Fibroblast of skin of left biceps (primary cell): ENCODE results near the gene TMEM259.

Source experiments
- DNase-seq, 2 experiments: peaks; one replicate each; pipeline ENCODE4 v3.0.0-alpha.2; 2013; ENCODE audit warnings: low read depth in 2 of 2

The TMEM259 gene

DNA sequence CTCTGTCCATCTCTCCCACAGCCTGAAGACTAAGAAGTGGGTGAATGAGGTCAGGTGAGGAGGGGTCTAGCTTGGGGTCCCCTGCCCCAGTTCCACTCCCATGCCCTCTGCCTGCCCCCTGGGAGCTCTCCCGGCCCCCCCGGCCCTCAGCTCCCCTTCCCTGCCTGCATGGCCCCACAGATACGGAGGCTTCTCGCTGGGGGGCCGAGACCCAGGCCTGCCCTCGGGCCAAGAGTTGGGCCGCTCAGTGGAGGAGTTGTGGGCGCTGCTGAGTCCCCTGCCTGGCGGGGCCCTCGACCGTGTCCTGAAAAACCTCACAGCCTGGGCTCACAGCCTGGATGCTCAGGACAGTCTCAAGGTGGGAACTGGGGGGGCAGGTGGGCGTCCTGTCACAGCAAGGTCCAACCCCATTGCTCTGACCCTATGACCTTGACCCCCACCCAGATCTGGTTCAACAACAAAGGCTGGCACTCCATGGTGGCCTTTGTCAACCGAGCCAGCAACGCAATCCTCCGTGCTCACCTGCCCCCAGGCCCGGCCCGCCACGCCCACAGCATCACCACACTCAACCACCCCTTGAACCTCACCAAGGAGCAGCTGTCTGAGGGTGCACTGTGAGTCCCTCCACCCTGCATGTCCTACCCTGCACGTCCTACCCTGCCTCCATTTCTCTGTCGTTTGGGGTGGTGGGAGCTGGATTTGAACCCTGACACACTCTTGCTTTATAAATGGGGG lies 35.1 kb upstream of the TMEM259 start:
- DNase-seq = no peak

- DNase-seq = no peak
Observed at GRCh38 chr19:1055028-1055425, 34.1 kb upstream of the TMEM259 start.

DNA sequence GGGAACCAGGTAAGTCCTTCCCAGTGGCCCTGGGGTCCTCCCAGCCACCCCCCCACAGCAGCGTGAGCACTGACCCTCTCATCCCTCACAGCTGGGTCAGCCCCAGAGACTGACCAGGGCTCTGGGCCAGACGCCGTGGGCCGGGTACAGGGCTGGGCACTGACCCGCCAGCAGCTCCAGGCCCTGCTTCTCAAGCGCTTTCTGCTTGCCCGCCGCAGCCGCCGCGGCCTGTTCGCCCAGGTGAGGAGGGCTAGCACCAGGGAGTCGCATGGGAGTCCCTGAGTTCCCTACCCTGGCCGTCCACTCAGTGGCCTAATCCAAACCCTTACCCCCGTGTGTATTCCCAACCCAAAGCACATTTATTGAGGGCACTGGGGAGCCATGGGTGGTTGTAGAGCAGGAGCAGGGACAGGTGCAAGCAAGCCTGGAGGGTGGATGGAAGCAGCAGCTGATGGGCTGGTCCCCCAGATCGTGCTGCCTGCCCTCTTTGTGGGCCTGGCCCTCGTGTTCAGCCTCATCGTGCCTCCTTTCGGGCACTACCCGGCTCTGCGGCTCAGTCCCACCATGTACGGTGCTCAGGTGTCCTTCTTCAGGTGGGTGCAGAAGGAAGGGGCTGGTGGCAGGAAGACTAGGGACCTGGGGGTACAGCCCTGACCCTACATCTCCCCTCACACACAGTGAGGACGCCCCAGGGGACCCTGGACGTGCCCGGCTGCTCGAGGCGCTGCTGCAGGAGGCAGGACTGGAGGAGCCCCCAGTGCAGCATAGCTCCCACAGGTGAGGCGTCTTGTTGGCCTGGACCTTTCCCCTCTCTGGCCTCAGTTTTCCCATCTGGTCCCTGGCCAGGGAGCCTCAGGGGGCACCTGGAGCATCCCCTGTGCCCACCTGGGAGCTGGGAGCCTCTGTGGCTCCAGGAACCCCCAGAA lies 33.4 kb upstream of the TMEM259 start:
- no peak for DNase-seq

GRCh38 chr19:1053176-1054101 lies 32.5 kb upstream of the TMEM259 start:
- DNase-seq = no peak

- no peak for DNase-seq
Observed at GRCh38 chr19:1052349-1052975, 31.5 kb upstream of the TMEM259 start.

GRCh38 chr19:1051791-1052190 lies 30.9 kb upstream of the TMEM259 start:
- DNase-seq = no peak

- DNase-seq = no peak
Observed at GRCh38 chr19:1050989-1051788, 30.3 kb upstream of the TMEM259 start.

GRCh38 chr19:1049800-1050199 lies 28.9 kb upstream of the TMEM259 start:
- DNase-seq = no peak

DNA sequence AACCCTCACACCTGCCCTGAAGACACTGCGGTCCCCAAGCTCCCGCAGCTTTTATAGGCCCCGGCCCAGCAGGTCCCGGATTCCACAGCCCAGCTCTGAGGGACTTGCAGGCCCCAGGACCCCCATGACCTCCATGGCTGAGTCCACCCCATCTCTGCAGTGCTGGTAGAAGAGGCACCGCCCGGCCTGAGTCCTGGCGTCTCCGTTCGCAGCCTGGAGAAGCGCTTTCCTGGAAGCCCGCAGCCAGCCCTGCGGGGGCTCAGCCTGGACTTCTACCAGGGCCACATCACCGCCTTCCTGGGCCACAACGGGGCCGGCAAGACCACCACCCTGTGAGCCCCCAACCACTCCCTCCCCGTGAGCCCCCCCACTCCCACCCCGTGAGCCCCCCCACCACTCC lies 28.2 kb upstream of the TMEM259 start:
- DNase-seq = no peak

DNA sequence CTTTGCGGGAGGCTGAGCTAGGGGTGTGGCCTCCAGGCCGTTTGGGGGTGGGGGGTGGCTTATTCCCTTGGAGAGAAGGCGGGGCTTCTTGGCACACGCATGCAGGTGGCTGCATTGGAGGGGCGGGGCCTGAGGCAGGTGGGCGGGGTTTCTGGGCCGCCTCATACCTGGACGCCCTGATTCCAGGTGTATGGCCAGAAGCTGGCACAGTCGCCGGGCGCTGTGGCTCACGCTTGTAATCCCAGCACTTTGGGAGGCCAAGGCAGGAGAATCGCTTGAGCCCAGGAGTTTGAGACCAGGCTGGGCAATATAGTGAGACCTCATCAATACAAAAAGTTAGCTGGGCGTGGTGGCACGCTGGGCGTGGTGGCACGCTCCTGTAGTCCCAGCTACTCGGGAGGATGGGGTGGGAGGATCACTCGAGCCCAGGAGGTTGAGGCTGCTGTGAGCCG lies 26.8 kb upstream of the TMEM259 start:
- DNase-seq = no peak

GRCh38 chr19:1046836-1047695 lies 26.1 kb upstream of the TMEM259 start:
- no peak for DNase-seq

- no peak for DNase-seq
Observed at GRCh38 chr19:1046117-1046626, 25.2 kb upstream of the TMEM259 start.

GRCh38 chr19:1045247-1045603 lies 24.3 kb upstream of the TMEM259 start:
- no peak for DNase-seq

DNA sequence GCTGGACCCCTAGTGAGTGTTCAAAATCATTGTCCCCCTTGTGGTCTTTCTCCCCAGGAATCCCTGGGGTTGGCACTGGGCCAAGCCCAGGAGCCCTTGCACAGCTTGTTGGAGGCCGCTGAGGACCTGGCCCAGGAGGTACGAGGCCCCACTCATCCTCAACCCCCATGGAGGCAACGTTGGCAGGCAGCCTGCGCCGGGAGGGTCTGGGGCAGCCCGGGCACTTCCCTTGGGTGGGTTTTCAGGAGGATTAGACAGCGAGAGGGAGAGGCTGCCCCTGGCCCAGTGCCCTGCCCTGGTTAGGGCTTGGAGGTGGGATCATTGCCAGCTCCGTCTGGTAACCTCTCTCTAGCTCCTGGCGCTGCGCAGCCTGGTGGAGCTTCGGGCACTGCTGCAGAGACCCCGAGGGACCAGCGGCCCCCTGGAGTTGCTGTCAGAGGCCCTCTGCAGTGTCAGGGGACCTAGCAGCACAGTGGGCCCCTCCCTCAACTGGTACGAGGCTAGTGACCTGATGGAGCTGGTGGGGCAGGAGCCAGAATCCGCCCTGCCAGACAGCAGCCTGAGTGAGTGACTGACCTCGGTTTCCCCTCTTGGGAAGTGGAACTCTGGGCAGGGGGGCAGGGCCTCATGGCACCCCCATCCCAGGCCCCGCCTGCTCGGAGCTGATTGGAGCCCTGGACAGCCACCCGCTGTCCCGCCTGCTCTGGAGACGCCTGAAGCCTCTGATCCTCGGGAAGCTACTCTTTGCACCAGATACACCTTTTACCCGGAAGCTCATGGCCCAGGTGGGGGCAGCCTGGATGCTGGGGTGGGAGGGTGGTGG lies 22.0 kb upstream of the TMEM259 start:
- DNase-seq = no peak

DNA sequence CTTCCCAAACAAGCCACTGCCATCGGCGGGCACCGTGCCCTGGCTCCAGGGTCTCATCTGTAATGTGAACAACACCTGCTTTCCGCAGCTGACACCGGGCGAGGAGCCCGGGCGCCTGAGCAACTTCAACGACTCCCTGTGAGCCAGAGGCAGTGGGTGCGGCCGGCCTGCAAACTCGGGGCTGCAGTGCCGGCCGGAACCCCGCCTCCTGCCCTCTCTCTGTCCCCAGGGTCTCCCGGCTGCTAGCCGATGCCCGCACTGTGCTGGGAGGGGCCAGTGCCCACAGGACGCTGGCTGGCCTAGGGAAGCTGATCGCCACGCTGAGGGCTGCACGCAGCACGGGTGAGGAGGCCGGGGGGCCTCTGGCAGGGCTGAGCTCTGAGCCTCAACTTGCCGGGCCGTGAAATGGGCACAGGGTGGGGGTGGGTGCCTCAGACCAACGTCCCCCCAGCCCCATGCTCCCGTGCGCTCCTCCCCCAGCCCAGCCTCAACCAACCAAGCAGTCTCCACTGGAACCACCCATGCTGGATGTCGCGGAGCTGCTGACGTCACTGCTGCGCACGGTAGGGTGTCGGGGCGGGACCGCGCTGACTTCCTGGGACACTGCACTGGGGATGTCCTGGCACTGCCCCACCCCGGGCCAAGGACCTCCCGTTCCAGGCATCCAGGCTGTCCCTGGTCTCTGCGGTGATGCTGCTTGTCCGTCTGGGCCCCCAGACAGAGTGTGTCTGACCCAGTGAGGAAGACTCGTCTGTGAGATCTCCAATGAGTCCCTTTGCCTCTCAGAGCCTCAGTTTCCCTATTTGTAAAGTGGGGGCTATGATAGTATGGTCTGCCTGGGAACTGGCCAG lies 21.1 kb upstream of the TMEM259 start:
- DNase-seq = no peak

DNA sequence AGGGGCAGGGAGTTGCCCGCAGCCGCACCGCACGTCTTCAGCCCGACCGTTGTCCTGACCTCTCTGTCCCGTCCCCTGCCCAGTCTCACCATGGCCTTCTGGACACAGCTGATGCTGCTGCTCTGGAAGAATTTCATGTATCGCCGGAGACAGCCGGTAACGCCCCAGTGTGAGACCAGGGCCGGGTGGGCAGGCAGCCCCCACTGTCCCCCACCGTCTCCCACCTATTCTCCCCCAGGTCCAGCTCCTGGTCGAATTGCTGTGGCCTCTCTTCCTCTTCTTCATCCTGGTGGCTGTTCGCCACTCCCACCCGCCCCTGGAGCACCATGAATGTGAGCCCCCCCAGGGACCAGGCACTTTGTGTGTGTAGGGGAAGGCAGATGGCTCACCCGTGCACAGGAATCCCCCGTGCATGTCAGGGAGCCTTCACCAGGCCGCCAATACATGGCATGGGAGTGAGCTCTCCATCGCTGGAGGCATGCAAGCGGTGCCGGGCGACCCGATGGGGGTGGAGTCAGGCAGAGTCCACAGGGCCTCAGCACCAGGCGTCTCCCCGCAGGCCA lies 20.4 kb upstream of the TMEM259 start:
- no peak for DNase-seq
